SK-N-MC (cell line): ENCODE data around the gene MLPH.
A peak's percentile ranks its signal among the peaks of the same experiment; 100 is the strongest.

Experiments
- DNase-seq: peaks from one replicate; pipeline ENCODE4 v3.0.0-alpha.2; 2011; ENCODE audit warnings: low read depth, low spot score
- H3K27ac ChIP-seq: fragments of 200-600 bp; sonication (generic); 2 replicates; pipeline ENCODE4 v1.5.1; 2016; ENCODE audit warnings: mixed run types
- H3K36me3 ChIP-seq: fragments of 200-600 bp; sonication (generic); 2 replicates; pipeline ENCODE4 v1.6.1; 2017; ENCODE audit warnings: antibody characterized with exemption, low read length, mixed read lengths; ENCODE audit not compliant: insufficient read depth
- H3K4me3 ChIP-seq: fragments of 200-600 bp; sonication (generic); 2 replicates; pipeline ENCODE4 v1.5.1; 2016
- H3K9ac ChIP-seq: fragments of 200-600 bp; sonication (generic); 2 replicates; pipeline ENCODE4 v1.8.0; 2017; ENCODE audit warnings: mixed run types, mixed read lengths; ENCODE audit not compliant: insufficient read length
- H3K9me3 ChIP-seq: fragments of 200-600 bp; sonication (generic); 2 replicates; pipeline ENCODE4 v1.6.1; 2017; ENCODE audit warnings: low read depth, mild to moderate bottlenecking, antibody characterized with exemption, low read length, moderate library complexity, mixed read lengths
- EZH2 ChIP-seq: fragments of 200-600 bp; sonication (generic); IDR thresholded peaks from one replicate; pipeline ENCODE4 v1.6.1; 2017; ENCODE audit warnings: antibody characterized with exemption
- FOXP2 ChIP-seq: optimal IDR thresholded peaks from 2 replicates; pipeline ENCODE3; 2011; ENCODE audit warnings: mild to moderate bottlenecking, moderate library complexity; ENCODE audit not compliant: insufficient read depth; ENCODE audit errors: extremely low read length, control extremely low read depth
- POLR2AphosphoS5 ChIP-seq: IDR thresholded peaks from 2 replicates; pipeline ENCODE4 v1.6.1; 2012; ENCODE audit warnings: mild to moderate bottlenecking, low read depth, low read length, borderline replicate concordance

MLPH gene

DNA sequence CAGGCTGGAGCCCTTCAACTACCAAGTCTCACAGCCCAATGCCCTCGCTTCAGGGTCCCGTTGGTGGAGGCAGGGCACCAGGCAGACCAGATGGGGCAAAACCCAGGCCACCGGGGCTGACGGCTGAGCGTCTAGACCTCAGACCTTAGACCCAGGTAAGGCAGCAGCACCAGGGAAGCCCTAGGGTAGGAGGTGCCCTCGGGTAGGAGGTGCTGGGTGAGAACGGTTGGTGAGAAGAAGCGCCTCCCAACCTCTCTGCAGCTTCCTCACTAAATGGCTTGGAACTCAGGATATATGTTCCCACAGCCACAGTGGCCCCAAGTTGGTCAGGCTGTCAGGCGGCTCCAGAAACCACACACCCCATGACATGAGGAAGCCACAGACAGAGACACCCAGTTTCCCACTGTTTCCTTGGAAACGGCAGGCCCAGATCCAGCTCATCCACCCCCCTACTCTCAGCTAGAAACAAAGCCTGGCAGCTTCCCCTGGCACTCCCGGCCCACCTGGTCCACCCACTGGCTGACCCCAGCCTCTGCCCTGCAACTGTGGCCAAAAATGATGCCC is 13.1 kb upstream of the MLPH start:
- no peak for DNase-seq
- Histone ChIP-seq H3K9ac (no peak overlapping the region), H3K27ac (no peak overlapping the region)

DNA sequence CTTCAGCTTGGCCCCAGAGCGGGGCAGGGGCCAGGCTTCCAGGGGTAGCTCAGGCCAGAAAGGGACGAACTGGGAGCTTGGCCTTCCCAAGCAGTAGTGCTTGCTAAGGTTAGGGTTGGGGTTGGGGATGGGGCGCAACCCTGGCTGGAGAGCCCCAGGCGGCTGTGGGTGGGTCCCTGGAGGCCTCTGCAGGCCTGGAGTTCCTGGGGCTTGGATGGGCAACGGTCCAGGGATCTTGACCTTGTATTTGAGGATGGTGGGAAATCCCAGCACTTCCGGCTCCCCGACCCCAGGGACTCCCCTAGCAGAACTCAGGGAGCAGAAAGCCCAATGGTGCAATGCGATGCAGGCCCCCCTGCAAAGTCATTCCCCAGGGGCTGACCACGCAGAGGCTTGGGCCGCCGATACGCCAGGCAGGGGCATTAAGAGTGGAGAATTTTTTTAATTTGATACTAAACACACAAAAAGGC is 12.6 kb upstream of the MLPH start:
- H3K27ac ChIP-seq: no peak overlapping the region
- no peaks in the 10 kb centered on the region for H3K9me3 ChIP-seq
- peak overlapping the region; percentile 84 for H3K9ac ChIP-seq
- H3K36me3 ChIP-seq: no peaks in the 10 kb centered on the region
- DNase-seq: no peak
- peak overlapping the region; percentile 85 for H3K4me3 ChIP-seq
- TF ChIP-seq EZH2 (no peak), POLR2AphosphoS5 (0 out of 2 replicates have a peak, but pooled peaks have one; percentile 7)

More for the DNA sequence above, 13.1 kb upstream of the MLPH start:
- no peak for TF ChIP-seq EZH2
- Histone ChIP-seq H3K4me3 (no peak overlapping the region), H3K9me3 (no peaks in the 10 kb centered on the region), H3K36me3 (no peaks in the 10 kb centered on the region)

- no peak overlapping the region for H3K27ac ChIP-seq
- peak overlapping the region; percentile 84 for H3K9ac ChIP-seq
- no peaks in the 10 kb centered on the region for H3K9me3 ChIP-seq
- H3K4me3 ChIP-seq: peak overlapping the region; percentile 85
- DNase-seq: no peak
- TF ChIP-seq FOXP2: no peak
- TF ChIP-seq POLR2AphosphoS5: no peak; the same call in 1 of the 2 replicates
- H3K36me3 ChIP-seq: no peaks in the 10 kb centered on the region
Measured at GRCh38 chr2:237474931-237475703, 11.9 kb upstream of the MLPH start.

DNA sequence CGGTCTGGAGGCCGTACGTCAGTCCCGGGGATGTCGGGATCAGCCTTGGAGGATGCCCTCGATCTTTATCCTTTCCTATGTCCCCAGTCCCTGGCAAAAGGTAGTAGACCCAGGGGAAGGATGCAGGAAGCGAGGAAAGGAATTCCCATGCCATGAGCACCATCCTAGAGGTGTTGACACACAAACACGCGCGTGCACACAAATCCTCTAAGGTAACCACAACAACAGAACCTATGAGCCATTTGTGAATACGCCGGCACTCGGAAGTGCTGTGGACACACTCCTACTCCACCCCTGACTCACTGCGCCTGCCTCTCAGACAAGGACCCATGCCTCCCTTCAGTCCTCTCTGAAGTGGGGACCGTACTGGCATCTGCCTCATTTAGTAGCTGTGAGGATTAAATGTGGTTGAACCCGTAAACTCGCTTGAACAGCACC is 11.3 kb upstream of the MLPH start:
- Histone ChIP-seq H3K9ac (no peak overlapping the region), H3K36me3 (no peaks in the 10 kb centered on the region), H3K4me3 (peak overlapping the region; percentile 85), H3K27ac (no peak overlapping the region), H3K9me3 (no peaks in the 10 kb centered on the region)
- no peak for DNase-seq
- TF ChIP-seq FOXP2 (no peak), EZH2 (no peak), POLR2AphosphoS5 (no peak)

GRCh38 chr2:237478095-237478494 is 9.0 kb upstream of the MLPH start:
- H3K9ac ChIP-seq: no peak overlapping the region
- no peak for TF ChIP-seq POLR2AphosphoS5
- TF ChIP-seq EZH2: no peak
- no peak for TF ChIP-seq FOXP2
- DNase-seq: no peak
- no peak overlapping the region for H3K4me3 ChIP-seq
- H3K27ac ChIP-seq: no peak overlapping the region
- no peaks in the 10 kb centered on the region for H3K9me3 ChIP-seq
- no peaks in the 10 kb centered on the region for H3K36me3 ChIP-seq

DNA sequence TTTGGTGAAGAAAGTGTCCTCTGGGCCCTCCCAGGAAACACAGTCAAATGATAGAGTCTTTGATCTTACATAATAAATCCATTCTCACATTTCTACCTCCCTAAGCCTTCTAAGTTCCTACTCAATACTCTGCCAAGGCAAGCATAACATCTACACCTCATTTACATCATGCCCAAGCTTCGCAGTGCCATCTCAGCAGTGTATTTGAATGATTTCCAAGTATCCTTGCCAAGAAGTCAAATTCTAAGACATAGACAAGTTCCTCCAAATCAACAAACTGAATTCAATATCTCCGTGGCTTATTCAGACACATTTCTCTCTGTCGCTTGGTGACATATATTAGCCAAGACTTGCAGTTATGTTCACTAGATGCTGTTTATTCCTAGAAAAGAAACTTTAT is 8.1 kb upstream of the MLPH start:
- Histone ChIP-seq H3K4me3 (no peak overlapping the region), H3K36me3 (no peaks in the 10 kb centered on the region)

DNA sequence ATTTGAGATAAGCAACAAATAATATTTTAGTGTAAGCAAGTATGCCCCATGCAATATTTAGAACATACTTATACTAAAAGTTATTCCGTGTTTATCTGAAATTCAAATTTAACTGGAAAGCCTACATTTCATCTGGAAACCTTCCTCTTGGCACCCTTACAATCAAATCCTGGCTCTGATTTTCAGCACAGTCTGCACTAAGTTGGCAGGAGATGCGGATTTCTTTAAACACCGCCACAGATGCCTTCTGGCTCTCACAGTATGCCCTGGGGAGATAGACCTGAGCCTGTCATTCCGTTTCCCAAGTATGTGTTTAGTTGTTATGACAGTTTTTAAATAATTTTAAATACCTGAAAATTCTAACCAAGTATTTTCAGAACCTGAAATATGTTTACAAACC is 7.3 kb upstream of the MLPH start:
- TF ChIP-seq FOXP2 (no peak), POLR2AphosphoS5 (no peak), EZH2 (no peak)
- Histone ChIP-seq H3K36me3 (no peaks in the 10 kb centered on the region), H3K27ac (no peak overlapping the region), H3K9me3 (no peaks in the 10 kb centered on the region), H3K9ac (no peak overlapping the region), H3K4me3 (no peak overlapping the region)
- no peak for DNase-seq

More for the DNA sequence above, 8.1 kb upstream of the MLPH start:
- no peak overlapping the region for H3K27ac ChIP-seq
- DNase-seq: no peak
- H3K9me3 ChIP-seq: no peaks in the 10 kb centered on the region
- no peak overlapping the region for H3K9ac ChIP-seq
- TF ChIP-seq POLR2AphosphoS5: no peak
- TF ChIP-seq FOXP2: no peak
- no peak for TF ChIP-seq EZH2

DNA sequence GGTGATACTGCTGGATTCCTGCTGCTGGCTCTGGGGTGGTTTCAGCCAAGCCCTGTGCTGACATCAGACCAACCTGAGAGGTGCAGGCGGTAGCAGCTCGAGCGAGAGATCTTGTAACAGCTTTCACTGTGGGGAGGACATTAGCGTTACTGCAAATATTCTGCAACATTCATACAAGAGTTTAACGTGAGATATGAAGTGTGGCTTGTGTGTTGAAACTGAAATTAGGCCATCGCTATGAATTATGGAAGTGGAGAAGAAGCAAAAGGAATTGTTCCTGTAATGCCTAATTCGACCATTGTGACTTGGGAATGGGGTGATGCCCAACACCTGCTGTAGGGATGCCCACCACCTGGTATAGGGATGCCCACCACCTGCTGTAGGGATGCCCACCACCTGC is 6.5 kb upstream of the MLPH start:
- no peaks in the 10 kb centered on the region for H3K9me3 ChIP-seq
- no peak overlapping the region for H3K9ac ChIP-seq
- TF ChIP-seq EZH2: no peak
- no peak for TF ChIP-seq POLR2AphosphoS5
- TF ChIP-seq FOXP2: no peak
- no peak overlapping the region for H3K27ac ChIP-seq
- no peak overlapping the region for H3K4me3 ChIP-seq
- DNase-seq: no peak
- no peaks in the 10 kb centered on the region for H3K36me3 ChIP-seq
